OCI-LY7 (cell line): ENCODE data around the gene STK35.

ENCODE experiments used
- EZH2phosphoT487 ChIP-seq: fragments of 200-600 bp; sonication (generic); IDR thresholded peaks from 2 replicates; pipeline ENCODE4 v1.6.1; 2018; ENCODE audit warnings: low read depth, borderline replicate concordance, mild to moderate bottlenecking, mixed run types, antibody characterized with exemption, low read length, moderate library complexity, mixed read lengths
- TF ChIP-seq, protein P1 (sequence below): fragments of 200-600 bp; sonication (generic); conservative IDR thresholded peaks from 2 replicates; pipeline ENCODE4 v1.5.1; 2014; ENCODE audit warnings: mild to moderate bottlenecking, antibody characterized with exemption, low read length, moderate library complexity, mixed read lengths

- TF ChIP-seq, protein P1, sequence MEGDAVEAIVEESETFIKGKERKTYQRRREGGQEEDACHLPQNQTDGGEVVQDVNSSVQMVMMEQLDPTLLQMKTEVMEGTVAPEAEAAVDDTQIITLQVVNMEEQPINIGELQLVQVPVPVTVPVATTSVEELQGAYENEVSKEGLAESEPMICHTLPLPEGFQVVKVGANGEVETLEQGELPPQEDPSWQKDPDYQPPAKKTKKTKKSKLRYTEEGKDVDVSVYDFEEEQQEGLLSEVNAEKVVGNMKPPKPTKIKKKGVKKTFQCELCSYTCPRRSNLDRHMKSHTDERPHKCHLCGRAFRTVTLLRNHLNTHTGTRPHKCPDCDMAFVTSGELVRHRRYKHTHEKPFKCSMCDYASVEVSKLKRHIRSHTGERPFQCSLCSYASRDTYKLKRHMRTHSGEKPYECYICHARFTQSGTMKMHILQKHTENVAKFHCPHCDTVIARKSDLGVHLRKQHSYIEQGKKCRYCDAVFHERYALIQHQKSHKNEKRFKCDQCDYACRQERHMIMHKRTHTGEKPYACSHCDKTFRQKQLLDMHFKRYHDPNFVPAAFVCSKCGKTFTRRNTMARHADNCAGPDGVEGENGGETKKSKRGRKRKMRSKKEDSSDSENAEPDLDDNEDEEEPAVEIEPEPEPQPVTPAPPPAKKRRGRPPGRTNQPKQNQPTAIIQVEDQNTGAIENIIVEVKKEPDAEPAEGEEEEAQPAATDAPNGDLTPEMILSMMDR: no peak
- TF ChIP-seq EZH2phosphoT487: no peak
These were observed 38.9 kb downstream of the STK35 start for GRCh38 chr20:2140561-2140960.
